Type B pancreatic cell (in vitro differentiated cells): Measurements from ENCODE around the gene DNAJB8. TPM values are rescaled to one million over a fixed set of nuclear protein-coding genes. Genes with fewer than 3 reads are reported as not detected.

Experiments
- DNase-seq: peaks from one replicate; pipeline ENCODE4 v3.0.0; 2021; ENCODE audit warnings: mixed read lengths; ENCODE audit not compliant: unreplicated experiment; ENCODE audit errors: extremely low spot score
- H3K27ac Mint-ChIP-seq: 2 replicates; pipeline ENCODE4 v1.8.0; 2021; ENCODE audit warnings: mild to moderate bottlenecking, mixed read lengths
- H3K27me3 Mint-ChIP-seq: 2 replicates; pipeline ENCODE4 v1.8.0; 2021; ENCODE audit warnings: mixed read lengths
- H3K36me3 Mint-ChIP-seq: 2 replicates; pipeline ENCODE4 v1.8.0; 2021; ENCODE audit warnings: mixed read lengths
- H3K4me1 Mint-ChIP-seq: one replicate; pipeline ENCODE4 v1.8.0; 2021; ENCODE audit warnings: mixed read lengths; ENCODE audit not compliant: unreplicated experiment
- H3K4me3 Mint-ChIP-seq: 2 replicates; pipeline ENCODE4 v1.8.0; 2021; ENCODE audit warnings: mild to moderate bottlenecking, mixed read lengths
- H3K9me3 Mint-ChIP-seq: 2 replicates; pipeline ENCODE4 v1.8.0; 2021; ENCODE audit warnings: mixed read lengths
- total RNA-seq: library from RNA; stranded (reverse); gene quantifications from 2 replicates; pipeline ENCODE4 v1.2.1, GENCODE V29; 2021; ENCODE audit warnings: low replicate concordance
- TF ChIP-seq, protein P1 (sequence below): fragments of 200-600 bp; sonication (generic); conservative IDR thresholded peaks from 2 replicates; pipeline ENCODE4 v1.5.0; 2021; ENCODE audit warnings: antibody characterized with exemption, mild to moderate bottlenecking

The DNAJB8 gene
- total RNA-seq, 1 donor from 2014 or later = not detected

DNA sequence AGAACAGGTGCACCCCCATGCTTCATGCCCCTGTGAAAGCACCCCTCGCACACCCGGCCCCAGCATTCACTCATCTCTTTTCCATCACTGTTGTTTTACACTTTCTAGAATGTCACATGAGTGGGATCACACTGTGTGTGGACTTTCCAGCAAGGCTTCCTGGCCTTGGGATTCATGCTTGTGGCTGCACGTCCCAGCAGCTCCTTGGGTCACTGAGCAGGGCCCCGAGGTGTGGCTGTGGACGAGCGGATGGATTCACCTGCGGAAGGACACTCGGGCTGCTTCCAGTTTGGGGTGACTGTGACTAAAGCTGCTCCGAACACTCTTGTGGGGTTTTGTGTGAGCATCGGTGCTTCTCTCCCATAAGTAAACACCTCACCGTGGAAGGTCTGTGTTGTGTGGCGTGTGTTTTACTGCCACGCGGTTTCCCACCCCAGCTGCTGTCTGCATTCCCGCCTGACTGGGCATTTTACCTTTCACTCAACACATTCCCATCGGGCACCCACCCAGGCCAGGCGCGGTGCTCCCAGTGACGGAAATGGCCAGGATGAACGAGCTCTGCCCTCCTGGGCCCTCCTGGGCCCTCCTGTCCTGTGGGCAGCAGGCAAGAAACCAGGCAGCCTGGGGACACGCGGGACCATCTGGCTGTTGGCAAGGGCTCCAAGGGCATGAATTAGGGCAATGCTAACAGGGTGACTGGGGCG lies 41.4 kb downstream of the DNAJB8 start:
- no peak for DNase-seq
- Mint-ChIP-seq H3K27me3 (peaks cover 19% of the 10 kb centered on the region), H3K4me3 (no peak overlapping the region), H3K9me3 (no peaks in the 10 kb centered on the region), H3K4me1 (peaks cover 28% of the 10 kb centered on the region), H3K36me3 (no peaks in the 10 kb centered on the region), H3K27ac (peak overlapping the region; percentile 27)
- TF ChIP-seq, protein P1, sequence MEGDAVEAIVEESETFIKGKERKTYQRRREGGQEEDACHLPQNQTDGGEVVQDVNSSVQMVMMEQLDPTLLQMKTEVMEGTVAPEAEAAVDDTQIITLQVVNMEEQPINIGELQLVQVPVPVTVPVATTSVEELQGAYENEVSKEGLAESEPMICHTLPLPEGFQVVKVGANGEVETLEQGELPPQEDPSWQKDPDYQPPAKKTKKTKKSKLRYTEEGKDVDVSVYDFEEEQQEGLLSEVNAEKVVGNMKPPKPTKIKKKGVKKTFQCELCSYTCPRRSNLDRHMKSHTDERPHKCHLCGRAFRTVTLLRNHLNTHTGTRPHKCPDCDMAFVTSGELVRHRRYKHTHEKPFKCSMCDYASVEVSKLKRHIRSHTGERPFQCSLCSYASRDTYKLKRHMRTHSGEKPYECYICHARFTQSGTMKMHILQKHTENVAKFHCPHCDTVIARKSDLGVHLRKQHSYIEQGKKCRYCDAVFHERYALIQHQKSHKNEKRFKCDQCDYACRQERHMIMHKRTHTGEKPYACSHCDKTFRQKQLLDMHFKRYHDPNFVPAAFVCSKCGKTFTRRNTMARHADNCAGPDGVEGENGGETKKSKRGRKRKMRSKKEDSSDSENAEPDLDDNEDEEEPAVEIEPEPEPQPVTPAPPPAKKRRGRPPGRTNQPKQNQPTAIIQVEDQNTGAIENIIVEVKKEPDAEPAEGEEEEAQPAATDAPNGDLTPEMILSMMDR = no peak

DNA sequence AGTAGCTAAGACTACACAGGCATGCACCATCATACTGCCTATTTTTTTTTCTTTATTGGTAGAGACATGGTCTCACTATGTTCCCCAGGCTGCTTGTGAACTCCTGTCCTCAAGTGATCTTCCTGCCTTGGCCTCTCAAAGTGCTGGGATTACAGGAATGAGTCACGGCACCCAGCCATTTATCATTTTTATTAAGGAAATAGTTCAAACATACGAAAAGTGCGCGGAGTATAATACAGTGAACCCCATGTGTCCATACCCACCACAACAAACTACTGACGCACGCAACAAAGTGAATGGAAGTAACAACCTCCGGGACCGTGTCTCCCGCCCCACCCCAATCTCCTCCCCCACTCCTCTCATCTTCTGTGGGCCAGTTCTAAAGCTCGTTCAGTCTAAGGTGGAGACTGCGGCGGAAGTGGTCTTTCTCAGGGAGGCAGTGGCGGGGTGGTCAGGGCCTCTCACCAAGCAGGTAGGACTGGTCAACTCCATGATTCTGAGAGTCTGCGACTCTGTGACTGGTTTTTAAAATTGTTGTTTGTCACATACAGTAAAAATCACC lies 42.1 kb downstream of the DNAJB8 start:
- no peak overlapping the region for H3K4me3 Mint-ChIP-seq
- no peaks in the 10 kb centered on the region for H3K36me3 Mint-ChIP-seq
- no peak for DNase-seq
- H3K27ac Mint-ChIP-seq = peak overlapping the region; percentile 27
- TF ChIP-seq, protein P1 = no peak
- H3K9me3 Mint-ChIP-seq = no peaks in the 10 kb centered on the region
- peaks cover 13% of the 10 kb centered on the region for H3K27me3 Mint-ChIP-seq
- peaks cover 33% of the 10 kb centered on the region for H3K4me1 Mint-ChIP-seq

DNA sequence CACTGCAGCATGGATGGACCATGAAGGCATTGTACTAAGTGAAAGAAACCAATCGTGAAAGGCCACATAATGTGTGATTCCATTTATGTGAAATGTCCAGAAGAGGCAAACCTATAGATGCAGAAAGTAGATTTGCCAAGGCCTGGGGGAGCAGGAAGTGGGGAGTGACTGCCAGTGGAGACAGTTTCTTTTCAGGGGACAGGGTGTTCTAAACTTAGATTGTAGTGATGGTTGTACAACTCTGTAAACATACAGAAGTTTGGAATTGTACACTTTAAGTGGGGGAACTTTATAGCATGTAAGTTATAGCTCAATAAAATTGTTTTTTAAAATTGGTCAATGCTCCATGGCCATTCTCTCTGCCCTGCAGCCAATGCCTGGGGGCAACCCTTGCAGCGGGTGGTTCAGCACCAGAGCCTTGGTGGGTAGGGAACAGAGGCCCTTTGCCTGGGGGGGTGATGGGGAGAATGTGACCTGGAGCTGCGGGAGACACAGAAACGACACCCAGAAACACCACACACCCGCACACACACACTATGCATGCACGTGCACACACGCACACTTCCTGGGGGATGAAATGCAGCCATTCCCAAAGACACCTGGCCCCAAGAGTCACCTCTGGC lies 43.1 kb downstream of the DNAJB8 start:
- Mint-ChIP-seq H3K36me3 (peaks cover 7% of the 10 kb centered on the region), H3K4me1 (peaks cover 39% of the 10 kb centered on the region), H3K27ac (no peak overlapping the region), H3K27me3 (peaks cover 12% of the 10 kb centered on the region), H3K4me3 (no peak overlapping the region), H3K9me3 (peaks cover 7% of the 10 kb centered on the region)
- TF ChIP-seq, protein P1 = no peak
- no peak for DNase-seq

DNA sequence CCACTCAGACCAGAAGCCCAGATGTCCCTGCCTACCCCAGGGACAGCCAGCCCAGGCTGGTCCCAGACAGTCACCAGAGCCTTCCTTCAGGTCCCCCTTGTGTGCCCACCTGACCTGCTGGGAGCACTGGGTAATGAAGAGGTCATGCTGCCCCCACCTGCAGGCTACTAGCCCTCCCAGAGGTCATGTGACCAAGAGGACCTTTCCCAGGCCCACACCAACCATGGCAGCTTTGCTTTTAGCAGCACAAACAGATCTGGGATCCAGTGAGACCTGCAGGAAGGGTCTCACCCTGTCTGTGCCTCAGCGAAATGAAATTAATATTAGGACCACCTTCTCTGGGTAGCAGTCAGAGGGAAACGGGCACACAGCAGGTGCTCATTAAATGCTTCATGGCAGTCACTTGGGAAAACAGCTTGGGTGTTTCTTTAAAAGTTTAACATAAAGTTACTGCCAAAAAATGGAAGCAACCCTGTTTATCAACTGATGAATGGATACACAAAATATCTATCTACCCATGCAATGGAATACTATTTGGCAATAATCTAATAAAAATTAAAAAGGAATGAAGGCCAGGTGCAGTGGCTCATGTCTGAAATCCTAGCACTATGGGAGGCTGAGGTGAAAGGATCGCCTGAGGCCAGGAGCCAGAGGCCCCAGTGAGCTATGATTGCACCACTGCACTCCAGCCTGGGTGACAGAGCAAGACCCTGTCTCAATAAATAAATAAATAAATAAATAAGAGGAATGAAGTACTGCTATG lies 43.7 kb downstream of the DNAJB8 start:
- H3K9me3 Mint-ChIP-seq = peaks cover 7% of the 10 kb centered on the region
- H3K36me3 Mint-ChIP-seq = peaks cover 7% of the 10 kb centered on the region
- H3K27me3 Mint-ChIP-seq = peaks cover 5% of the 10 kb centered on the region
- no peak overlapping the region for H3K27ac Mint-ChIP-seq
- no peak overlapping the region for H3K4me3 Mint-ChIP-seq
- DNase-seq = no peak
- TF ChIP-seq, protein P1 = no peak
- peaks cover 33% of the 10 kb centered on the region for H3K4me1 Mint-ChIP-seq

DNA sequence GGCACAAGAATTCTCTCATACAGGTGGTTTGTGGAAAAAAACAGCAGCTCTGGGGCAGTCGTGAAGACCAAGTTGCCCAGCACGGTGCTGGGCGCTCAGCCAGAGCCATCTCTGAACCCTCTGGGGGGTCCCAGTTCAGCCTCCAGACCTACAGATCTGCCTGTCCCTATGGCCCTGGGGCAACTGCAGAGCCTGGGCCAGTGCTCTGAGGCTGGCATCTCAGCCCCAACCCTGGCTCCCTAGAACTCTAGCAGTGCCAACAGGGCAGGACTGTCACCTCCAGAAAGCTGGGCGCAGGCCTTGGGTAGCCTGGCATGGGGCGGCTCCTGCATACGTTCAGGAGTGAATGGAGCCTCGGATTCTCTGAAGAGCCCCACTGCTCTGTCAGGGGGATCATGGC lies 44.7 kb downstream of the DNAJB8 start:
- H3K4me1 Mint-ChIP-seq = peaks cover 33% of the 10 kb centered on the region
- peaks cover 3% of the 10 kb centered on the region for H3K27me3 Mint-ChIP-seq
- DNase-seq = no peak
- no peak overlapping the region for H3K27ac Mint-ChIP-seq
- no peak overlapping the region for H3K4me3 Mint-ChIP-seq
- TF ChIP-seq, protein P1 = no peak
- peaks cover 7% of the 10 kb centered on the region for H3K36me3 Mint-ChIP-seq
- peaks cover 7% of the 10 kb centered on the region for H3K9me3 Mint-ChIP-seq
